Measurements from ENCODE around the gene ADAM12. TPM values are rescaled to one million over a fixed set of nuclear protein-coding genes. Genes with fewer than 3 reads are reported as not detected.

ADAM12 gene
- total RNA-seq, 1 donor from 2014 or later: 18.4 TPM

DNA sequence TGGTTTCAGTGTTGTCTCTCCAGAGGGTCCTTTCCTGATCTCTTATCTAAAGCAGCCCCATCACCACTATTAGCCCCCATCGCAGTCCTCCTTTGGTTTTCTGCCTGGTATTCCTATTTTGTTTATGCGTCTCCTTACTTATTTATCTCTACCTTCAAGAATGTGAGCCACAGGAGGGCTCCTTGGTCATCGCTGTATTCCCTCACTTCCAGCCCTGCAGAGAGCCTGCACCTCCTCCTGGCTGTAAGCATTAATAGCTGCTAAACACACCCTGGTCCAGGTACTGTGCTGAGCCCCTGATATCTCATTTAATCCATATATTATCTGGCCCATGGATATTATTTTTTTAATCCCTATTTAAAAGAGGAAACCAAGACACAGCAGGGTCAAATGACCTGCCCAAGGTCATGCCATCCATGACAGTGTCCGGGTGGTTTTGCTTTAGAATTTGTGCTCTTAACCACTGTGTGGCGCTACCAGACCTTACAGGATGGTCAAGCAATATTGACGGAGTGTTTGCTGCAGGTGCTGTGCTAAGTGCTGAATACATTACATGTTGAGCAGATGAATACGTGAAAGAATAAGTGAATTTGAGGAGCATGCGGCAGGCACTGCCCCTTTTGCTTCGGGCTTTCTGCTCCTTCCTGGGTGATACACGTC is 227.2 kb downstream of the ADAM12 start:
- Mint-ChIP-seq H3K36me3 (ENCODE audit: unreplicated experiment) (peaks cover 15% of the 10 kb centered on the region), H3K4me1 (ENCODE audit: low read depth, unreplicated experiment) (peaks cover 27% of the 10 kb centered on the region), H3K27me3 (ENCODE audit: unreplicated experiment) (peaks cover 20% of the 10 kb centered on the region), H3K4me3 (ENCODE audit: unreplicated experiment) (peak overlapping the region; percentile 64), H3K9me3 (ENCODE audit: unreplicated experiment) (peaks cover 16% of the 10 kb centered on the region), H3K27ac (ENCODE audit: unreplicated experiment) (peak overlapping the region; percentile 97)
- TF ChIP-seq, protein P1, sequence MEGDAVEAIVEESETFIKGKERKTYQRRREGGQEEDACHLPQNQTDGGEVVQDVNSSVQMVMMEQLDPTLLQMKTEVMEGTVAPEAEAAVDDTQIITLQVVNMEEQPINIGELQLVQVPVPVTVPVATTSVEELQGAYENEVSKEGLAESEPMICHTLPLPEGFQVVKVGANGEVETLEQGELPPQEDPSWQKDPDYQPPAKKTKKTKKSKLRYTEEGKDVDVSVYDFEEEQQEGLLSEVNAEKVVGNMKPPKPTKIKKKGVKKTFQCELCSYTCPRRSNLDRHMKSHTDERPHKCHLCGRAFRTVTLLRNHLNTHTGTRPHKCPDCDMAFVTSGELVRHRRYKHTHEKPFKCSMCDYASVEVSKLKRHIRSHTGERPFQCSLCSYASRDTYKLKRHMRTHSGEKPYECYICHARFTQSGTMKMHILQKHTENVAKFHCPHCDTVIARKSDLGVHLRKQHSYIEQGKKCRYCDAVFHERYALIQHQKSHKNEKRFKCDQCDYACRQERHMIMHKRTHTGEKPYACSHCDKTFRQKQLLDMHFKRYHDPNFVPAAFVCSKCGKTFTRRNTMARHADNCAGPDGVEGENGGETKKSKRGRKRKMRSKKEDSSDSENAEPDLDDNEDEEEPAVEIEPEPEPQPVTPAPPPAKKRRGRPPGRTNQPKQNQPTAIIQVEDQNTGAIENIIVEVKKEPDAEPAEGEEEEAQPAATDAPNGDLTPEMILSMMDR (IDR thresholded peaks at IDR 0.05; ENCODE audit: partially characterized antibody, unreplicated experiment): no peak
- DNase-seq: no peak

DNA sequence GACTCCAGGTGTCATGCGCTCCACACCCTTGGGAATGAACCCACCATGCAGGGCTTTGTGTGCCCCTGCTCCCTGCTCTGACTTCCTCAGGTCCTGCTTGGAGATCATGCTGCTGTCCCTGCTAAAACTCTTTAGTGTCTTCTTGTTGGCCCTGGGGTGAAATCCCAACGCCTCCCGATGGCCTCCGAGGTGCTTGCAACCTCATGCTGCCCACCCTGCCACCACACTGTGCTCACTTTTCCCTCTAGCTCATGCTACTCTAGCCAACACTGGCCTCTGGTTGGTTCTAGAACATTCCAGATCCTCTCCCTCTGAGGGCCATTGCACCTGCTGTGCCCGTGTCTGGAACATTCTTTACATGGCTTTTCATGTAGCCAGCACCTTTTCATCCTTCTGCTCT is 227.7 kb downstream of the ADAM12 start:
- Mint-ChIP-seq H3K4me3 (ENCODE audit: unreplicated experiment) (peak overlapping the region; percentile 64), H3K36me3 (ENCODE audit: unreplicated experiment) (peaks cover 15% of the 10 kb centered on the region), H3K4me1 (ENCODE audit: low read depth, unreplicated experiment) (peaks cover 30% of the 10 kb centered on the region), H3K27ac (ENCODE audit: unreplicated experiment) (peak overlapping the region; percentile 97), H3K9me3 (ENCODE audit: unreplicated experiment) (peaks cover 17% of the 10 kb centered on the region), H3K27me3 (ENCODE audit: unreplicated experiment) (peaks cover 20% of the 10 kb centered on the region)
- DNase-seq: no peak
- TF ChIP-seq, protein P1 (IDR thresholded peaks at IDR 0.05; ENCODE audit: partially characterized antibody, unreplicated experiment): no peak

DNA sequence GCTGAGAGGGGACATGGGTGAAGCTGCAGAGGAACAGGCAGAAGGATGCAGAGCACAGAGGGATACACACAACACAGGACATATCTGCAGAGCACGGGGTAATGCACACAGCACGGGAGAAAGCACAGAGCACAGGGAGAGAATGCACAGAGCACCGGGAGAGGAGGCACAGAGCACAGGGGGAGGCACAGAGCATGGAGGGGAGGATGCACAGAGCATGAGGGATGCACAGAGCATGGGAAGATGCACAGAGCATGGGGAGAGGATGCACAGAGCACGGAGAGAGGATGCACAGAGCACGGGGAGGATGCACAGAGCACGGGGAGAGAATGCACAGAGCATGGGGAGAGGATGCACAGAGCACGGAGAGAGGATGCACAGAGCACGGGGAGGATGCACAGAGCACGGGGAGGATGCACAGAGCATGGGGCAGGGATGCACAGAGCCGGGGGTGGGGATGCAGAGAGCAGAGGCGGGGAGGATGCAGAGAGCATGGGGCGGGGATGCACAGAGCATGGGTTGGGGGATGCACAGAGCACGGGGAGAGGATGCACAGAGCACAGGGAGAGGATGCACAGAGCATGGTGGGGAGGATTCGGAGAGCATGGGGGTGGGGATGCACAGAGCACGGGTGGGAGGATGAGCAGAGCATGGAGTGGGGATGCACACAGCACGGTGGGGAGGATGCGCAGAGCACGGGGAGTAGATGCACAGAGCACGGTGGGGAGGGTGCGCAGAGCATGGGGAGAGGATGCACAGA is 230.0 kb downstream of the ADAM12 start:
- Mint-ChIP-seq H3K36me3 (ENCODE audit: unreplicated experiment) (peaks cover 15% of the 10 kb centered on the region), H3K27ac (ENCODE audit: unreplicated experiment) (no peak overlapping the region), H3K4me3 (ENCODE audit: unreplicated experiment) (no peak overlapping the region), H3K27me3 (ENCODE audit: unreplicated experiment) (peaks cover 20% of the 10 kb centered on the region), H3K9me3 (ENCODE audit: unreplicated experiment) (peaks cover 17% of the 10 kb centered on the region), H3K4me1 (ENCODE audit: low read depth, unreplicated experiment) (peaks cover 44% of the 10 kb centered on the region)
- TF ChIP-seq, protein P1 (IDR thresholded peaks at IDR 0.05; ENCODE audit: partially characterized antibody, unreplicated experiment): no peak
- DNase-seq: no peak

DNA sequence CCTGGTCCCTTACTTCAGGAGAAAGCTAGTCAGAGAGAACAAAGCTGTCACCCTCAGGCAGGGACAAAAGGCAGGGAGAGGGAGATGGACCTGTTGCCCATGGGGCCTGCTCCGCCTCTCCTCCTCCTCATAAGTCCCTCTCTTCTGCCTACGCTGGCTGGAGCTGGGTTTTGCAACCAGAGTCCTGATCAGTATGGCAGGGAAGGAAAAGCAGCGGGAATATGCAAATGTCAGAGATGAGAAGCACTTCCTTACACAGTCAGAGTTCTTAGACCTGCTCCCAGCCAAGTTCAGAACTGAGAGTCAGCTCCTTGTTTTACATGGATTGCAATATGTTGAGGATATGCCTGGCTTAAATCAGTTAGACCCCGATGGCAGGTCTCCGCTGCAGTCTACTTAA is 231.1 kb downstream of the ADAM12 start:
- H3K4me1 Mint-ChIP-seq (ENCODE audit: low read depth, unreplicated experiment): peaks cover 41% of the 10 kb centered on the region
- TF ChIP-seq, protein P1 (IDR thresholded peaks at IDR 0.05; ENCODE audit: partially characterized antibody, unreplicated experiment): no peak
- H3K27me3 Mint-ChIP-seq (ENCODE audit: unreplicated experiment): peaks cover 18% of the 10 kb centered on the region
- no peak overlapping the region for H3K27ac Mint-ChIP-seq (ENCODE audit: unreplicated experiment)
- H3K4me3 Mint-ChIP-seq (ENCODE audit: unreplicated experiment): no peak overlapping the region
- H3K9me3 Mint-ChIP-seq (ENCODE audit: unreplicated experiment): peaks cover 17% of the 10 kb centered on the region
- DNase-seq: no peak
- H3K36me3 Mint-ChIP-seq (ENCODE audit: unreplicated experiment): peaks cover 5% of the 10 kb centered on the region

DNA sequence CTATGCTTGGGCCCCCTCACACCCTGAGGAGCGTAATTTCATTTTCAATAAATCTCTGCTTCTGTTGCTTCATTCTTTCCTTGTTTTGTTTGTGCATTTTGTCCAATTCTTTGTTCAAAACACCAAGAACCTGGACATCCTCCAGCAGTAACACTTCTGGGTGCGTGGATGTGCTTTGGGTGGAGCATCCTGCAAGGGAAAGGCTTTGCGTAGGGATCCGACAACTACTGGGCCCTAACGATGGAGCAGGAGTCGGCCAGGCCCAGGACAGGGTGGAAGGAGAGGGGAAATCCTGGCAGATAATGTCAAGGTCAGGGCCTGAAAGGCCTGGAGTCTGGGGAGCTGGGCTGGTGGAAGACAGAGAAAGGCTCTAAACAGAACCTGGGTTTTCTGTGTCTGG is 231.8 kb downstream of the ADAM12 start:
- Mint-ChIP-seq H3K9me3 (ENCODE audit: unreplicated experiment) (peaks cover 10% of the 10 kb centered on the region), H3K27ac (ENCODE audit: unreplicated experiment) (no peak overlapping the region), H3K4me1 (ENCODE audit: low read depth, unreplicated experiment) (peaks cover 35% of the 10 kb centered on the region), H3K4me3 (ENCODE audit: unreplicated experiment) (no peak overlapping the region), H3K27me3 (ENCODE audit: unreplicated experiment) (peaks cover 14% of the 10 kb centered on the region), H3K36me3 (ENCODE audit: unreplicated experiment) (no peaks in the 10 kb centered on the region)
- TF ChIP-seq, protein P1 (IDR thresholded peaks at IDR 0.05; ENCODE audit: partially characterized antibody, unreplicated experiment): no peak
- no peak for DNase-seq

Measured in glutamatergic neuron (in vitro differentiated cells).